WTC11 (cell line): ENCODE measurements around the gene ELP2.

Experiments used
- FOXP1 ChIP-seq: sonication (generic); formaldehyde crosslinking; IDR thresholded peaks from 2 replicates; pipeline ENCODE4 v1.8.0; 2022; ENCODE audit warnings: missing genetic modification reagents, mild to moderate bottlenecking, moderate library complexity, borderline replicate concordance
- HMGXB4 ChIP-seq: sonication (generic); formaldehyde crosslinking; IDR thresholded peaks from 2 replicates; pipeline ENCODE4 v1.8.1; 2023; ENCODE audit warnings: mild to moderate bottlenecking, moderate library complexity, missing genetic modification reagents
- JUN ChIP-seq: sonication (generic); formaldehyde crosslinking; IDR thresholded peaks from 2 replicates; pipeline ENCODE4 v1.8.0; 2023; ENCODE audit warnings: mild to moderate bottlenecking, missing genetic modification reagents
- NR2C2 ChIP-seq: sonication (generic); formaldehyde crosslinking; IDR thresholded peaks from 2 replicates; pipeline ENCODE4 v1.8.0; 2022; ENCODE audit warnings: mild to moderate bottlenecking, missing genetic modification reagents
- SMAD4 ChIP-seq: sonication (generic); formaldehyde crosslinking; IDR thresholded peaks from 2 replicates; pipeline ENCODE4 v1.8.0; 2022; ENCODE audit warnings: mild to moderate bottlenecking, missing genetic modification reagents
- TCF7 ChIP-seq: sonication (generic); formaldehyde crosslinking; IDR thresholded peaks from 2 replicates; pipeline ENCODE4 v1.8.0; 2022; ENCODE audit warnings: mild to moderate bottlenecking, low read depth, missing genetic modification reagents, moderate library complexity
- TEAD4 ChIP-seq: sonication (generic); formaldehyde crosslinking; IDR thresholded peaks from 2 replicates; pipeline ENCODE4 v1.8.0; 2022; ENCODE audit warnings: mild to moderate bottlenecking, missing genetic modification reagents
- USF2 ChIP-seq: sonication (generic); formaldehyde crosslinking; IDR thresholded peaks from 2 replicates; pipeline ENCODE4 v1.8.1; 2023; ENCODE audit warnings: mild to moderate bottlenecking, missing genetic modification reagents, moderate library complexity
- ZNF138 ChIP-seq: sonication (generic); formaldehyde crosslinking; conservative IDR thresholded peaks from 2 replicates; pipeline ENCODE4 v1.8.1; 2022; ENCODE audit warnings: mild to moderate bottlenecking, moderate library complexity, missing genetic modification reagents
- ZNF671 ChIP-seq: fragments of 250-450 bp; sonication (Bioruptor Pico); IDR thresholded peaks from 2 replicates; pipeline ENCODE4 v1.8.0; 2021; ENCODE audit warnings: mild to moderate bottlenecking
- ZSCAN18 ChIP-seq: fragments of 250-450 bp; sonication (Bioruptor Pico); IDR thresholded peaks from 2 replicates; pipeline ENCODE4 v2.1.2; 2022; ENCODE audit warnings: mild to moderate bottlenecking, moderate library complexity
- TF ChIP-seq, protein P1 (sequence below): fragments of 200-600 bp; IDR thresholded peaks from 2 replicates; pipeline ENCODE4 v1.8.0; 2022; ENCODE audit warnings: antibody characterized with exemption

- no peak for TF ChIP-seq ZSCAN18
- TF ChIP-seq, protein P1, sequence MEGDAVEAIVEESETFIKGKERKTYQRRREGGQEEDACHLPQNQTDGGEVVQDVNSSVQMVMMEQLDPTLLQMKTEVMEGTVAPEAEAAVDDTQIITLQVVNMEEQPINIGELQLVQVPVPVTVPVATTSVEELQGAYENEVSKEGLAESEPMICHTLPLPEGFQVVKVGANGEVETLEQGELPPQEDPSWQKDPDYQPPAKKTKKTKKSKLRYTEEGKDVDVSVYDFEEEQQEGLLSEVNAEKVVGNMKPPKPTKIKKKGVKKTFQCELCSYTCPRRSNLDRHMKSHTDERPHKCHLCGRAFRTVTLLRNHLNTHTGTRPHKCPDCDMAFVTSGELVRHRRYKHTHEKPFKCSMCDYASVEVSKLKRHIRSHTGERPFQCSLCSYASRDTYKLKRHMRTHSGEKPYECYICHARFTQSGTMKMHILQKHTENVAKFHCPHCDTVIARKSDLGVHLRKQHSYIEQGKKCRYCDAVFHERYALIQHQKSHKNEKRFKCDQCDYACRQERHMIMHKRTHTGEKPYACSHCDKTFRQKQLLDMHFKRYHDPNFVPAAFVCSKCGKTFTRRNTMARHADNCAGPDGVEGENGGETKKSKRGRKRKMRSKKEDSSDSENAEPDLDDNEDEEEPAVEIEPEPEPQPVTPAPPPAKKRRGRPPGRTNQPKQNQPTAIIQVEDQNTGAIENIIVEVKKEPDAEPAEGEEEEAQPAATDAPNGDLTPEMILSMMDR, result no peak
- no peak for TF ChIP-seq SMAD4 (CRISPR knock-in tag)
- TF ChIP-seq TCF7 (CRISPR knock-in tag), result no peak
- TF ChIP-seq NR2C2 (CRISPR knock-in tag), result no peak
- TF ChIP-seq JUN, result no peak
- no peak for TF ChIP-seq HMGXB4 (CRISPR knock-in tag)
- no peak for TF ChIP-seq ZNF138 (CRISPR knock-in tag)
- TF ChIP-seq USF2 (CRISPR knock-in tag), result no peak
- no peak for TF ChIP-seq FOXP1 (CRISPR knock-in tag)
- no peak for TF ChIP-seq TEAD4 (CRISPR knock-in tag)
- TF ChIP-seq ZNF671 (CRISPR knock-in tag), result no peak
Observed at GRCh38 chr18:36127836-36128529, 1.7 kb upstream of the ELP2 start.
